Lower lobe of right lung (tissue), 2 donors: ENCODE data around the gene CACNA1C. TPM values are rescaled to one million over a fixed set of nuclear protein-coding genes. Genes with fewer than 3 reads are reported as not detected.

Experiments
- ATAC-seq, 2 donors: fragments of 200-7000 bp; cut with Tn5 transposase; one replicate each; pipeline ENCODE4 v1.9.1; 2020 to 2022; ENCODE audit warnings: mild to moderate bottlenecking in 2 of 2, moderate library complexity in 2 of 2
- DNase-seq: peaks from one replicate; pipeline ENCODE4 v3.0.0-alpha.2; 2020
- H3K27ac ChIP-seq: fragments of 200-600 bp; one replicate; pipeline ENCODE4 v1.8.0; 2022
- H3K27me3 ChIP-seq: fragments of 200-600 bp; one replicate; pipeline ENCODE4 v1.8.0; 2022; ENCODE audit warnings: low read depth
- H3K36me3 ChIP-seq: fragments of 200-600 bp; one replicate; pipeline ENCODE4 v1.8.0; 2022; ENCODE audit warnings: mild to moderate bottlenecking
- H3K4me1 ChIP-seq: fragments of 200-600 bp; one replicate; pipeline ENCODE4 v1.8.0; 2022
- H3K4me3 ChIP-seq: fragments of 200-600 bp; one replicate; pipeline ENCODE4 v1.8.0; 2022; ENCODE audit warnings: mild to moderate bottlenecking
- H3K9me3 ChIP-seq: fragments of 200-600 bp; one replicate; pipeline ENCODE4 v1.8.0; 2022
- CTCF ChIP-seq: fragments of 200-600 bp; IDR thresholded peaks from one replicate; pipeline ENCODE4 v1.8.0; 2022; ENCODE audit warnings: antibody characterized with exemption, mild to moderate bottlenecking
- intact Hi-C: fragments of 100-400 bp; cut with DNase I; formaldehyde crosslinking; loops from one replicate; pipeline ENCODE4 v1.11.0; 2022
- total RNA-seq: library from RNA; stranded (reverse); fragmentation: NEBNext Ultra II Directional; extraction: Animal tissue kit (Norgen Biotek cat#: 25700); gene quantifications from one replicate; pipeline ENCODE4 v1.2.1, GENCODE V29; 2021
- donor health status: DM: no; HTN: yes; CAD: no; lungs with severe emphysema.

The CACNA1C gene
- total RNA-seq, 1 donor from 2014 or later, result 8.4 TPM

DNA sequence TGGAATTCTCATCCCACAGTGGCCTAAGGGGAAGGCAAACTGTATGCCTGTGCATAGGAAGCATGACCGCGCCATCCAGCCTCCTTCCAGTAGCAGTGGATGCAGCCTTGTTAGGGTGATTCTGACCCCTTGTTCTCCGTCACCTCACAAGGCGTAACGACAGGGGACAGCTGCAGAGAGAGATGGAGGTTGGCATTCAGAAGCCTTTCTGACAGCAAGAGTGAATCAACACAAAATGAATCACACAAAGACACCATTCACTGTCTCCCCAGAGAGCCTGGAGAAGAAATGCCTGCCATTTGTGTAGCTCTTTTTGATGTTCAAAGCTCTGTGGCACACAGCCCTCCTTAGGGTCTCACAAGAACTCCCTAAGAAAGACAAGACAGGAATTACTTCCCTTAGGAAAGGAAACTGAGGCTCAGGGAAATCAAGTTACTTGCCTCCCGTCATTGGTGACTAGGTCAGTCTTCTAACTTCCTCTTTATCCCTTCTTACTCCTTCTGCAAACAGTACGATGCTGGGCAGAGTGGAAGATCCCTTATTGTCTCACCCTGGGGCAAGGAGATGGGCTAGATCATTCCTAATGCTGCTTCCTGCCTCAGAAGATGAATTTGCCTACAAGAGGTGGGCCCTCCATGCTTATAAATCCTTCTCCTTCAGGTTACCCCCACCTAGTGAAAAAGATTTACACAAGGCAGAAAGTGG, 280.9 kb downstream of the CACNA1C start:
- H3K4me1 ChIP-seq, result peaks cover 26% of the 10 kb centered on the region
- TF ChIP-seq CTCF, result no peak
- H3K4me3 ChIP-seq, result no peak overlapping the region
- no peaks in the 10 kb centered on the region for H3K36me3 ChIP-seq
- no peaks in the 10 kb centered on the region for H3K27me3 ChIP-seq
- no peaks in the 10 kb centered on the region for H3K9me3 ChIP-seq
- no peak for ATAC-seq
- intact Hi-C loops, result no loop called here
- no peak overlapping the region for H3K27ac ChIP-seq
- no peak for DNase-seq

DNA sequence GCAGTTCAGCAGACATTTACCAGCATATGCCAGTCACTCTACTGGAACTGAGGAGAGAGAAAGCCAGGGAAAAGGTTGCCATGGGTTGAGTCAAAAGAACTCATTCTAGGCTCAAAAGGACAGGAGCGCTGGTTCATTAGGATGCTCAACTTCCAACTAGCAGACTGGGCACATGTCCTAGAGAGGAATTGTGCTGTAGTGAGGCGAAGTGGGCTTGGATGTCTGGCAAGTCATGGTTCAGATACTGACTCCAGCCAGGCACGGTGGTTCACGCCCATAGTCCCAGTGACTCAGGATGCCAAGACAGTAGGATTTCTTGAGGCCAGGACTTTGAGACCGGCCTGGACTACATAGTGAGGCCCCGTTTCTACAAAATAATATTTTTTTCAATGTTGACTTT, 281.5 kb downstream of the CACNA1C start:
- Histone ChIP-seq H3K9me3 (no peaks in the 10 kb centered on the region), H3K36me3 (no peaks in the 10 kb centered on the region), H3K4me1 (peaks cover 26% of the 10 kb centered on the region), H3K27me3 (no peaks in the 10 kb centered on the region), H3K4me3 (no peak overlapping the region), H3K27ac (no peak overlapping the region)
- DNase-seq (no peak), ATAC-seq (no peak)
- intact Hi-C loops, result no loop called here
- TF ChIP-seq CTCF, result no peak

- intact Hi-C loops, result no loop called here
- Histone ChIP-seq H3K27ac (no peak overlapping the region), H3K4me1 (peaks cover 26% of the 10 kb centered on the region), H3K36me3 (no peaks in the 10 kb centered on the region), H3K9me3 (no peaks in the 10 kb centered on the region), H3K27me3 (no peaks in the 10 kb centered on the region), H3K4me3 (no peak overlapping the region)
- TF ChIP-seq CTCF, result no peak
- no peak for ATAC-seq
- no peak for DNase-seq
These were observed 281.9 kb downstream of the CACNA1C start for GRCh38 chr12:2334689-2335088.

DNA sequence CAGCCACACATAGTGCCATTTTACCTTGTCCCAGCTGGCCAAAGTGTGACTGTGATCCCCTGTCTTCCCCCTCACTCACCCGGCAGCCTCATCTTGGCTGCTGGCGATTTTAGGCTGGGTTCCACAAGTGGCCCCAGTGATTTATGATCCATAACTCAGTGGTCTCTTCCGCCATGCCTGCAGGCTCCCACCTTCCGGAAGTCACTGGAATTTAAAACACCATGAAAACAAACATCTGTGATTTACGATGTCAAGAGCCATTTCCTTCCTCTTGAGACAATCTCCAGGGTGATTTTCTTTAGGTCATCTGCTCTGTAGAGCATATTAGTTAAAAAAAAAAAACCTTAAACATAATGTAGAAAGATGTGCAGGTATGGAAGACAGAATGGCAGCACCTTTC, 282.3 kb downstream of the CACNA1C start:
- Histone ChIP-seq H3K9me3 (no peaks in the 10 kb centered on the region), H3K36me3 (no peaks in the 10 kb centered on the region), H3K4me1 (peaks cover 26% of the 10 kb centered on the region), H3K4me3 (no peak overlapping the region), H3K27me3 (no peaks in the 10 kb centered on the region), H3K27ac (no peak overlapping the region)
- no peak for ATAC-seq
- TF ChIP-seq CTCF, result no peak
- DNase-seq, result no peak
- intact Hi-C loops, result no loop called here

GRCh38 chr12:2335513-2335912, 282.7 kb downstream of the CACNA1C start:
- Histone ChIP-seq H3K9me3 (no peaks in the 10 kb centered on the region), H3K4me1 (peaks cover 26% of the 10 kb centered on the region), H3K4me3 (no peak overlapping the region), H3K36me3 (no peaks in the 10 kb centered on the region), H3K27me3 (no peaks in the 10 kb centered on the region), H3K27ac (no peak overlapping the region)
- ATAC-seq (no peak), DNase-seq (no peak)
- intact Hi-C loops, result no loop called here
- TF ChIP-seq CTCF, result no peak
